SU-DHL-6 (cell line): ENCODE measurements around the gene ABTB2.

Experiments
- H2AFZ ChIP-seq: fragments of 200-600 bp; sonication (generic); 2 replicates; pipeline ENCODE4 v1.6.1; 2014; ENCODE audit warnings: low read depth, mild to moderate bottlenecking, moderate library complexity, mixed read lengths, antibody characterized with exemption, low read length; ENCODE audit not compliant: severe bottlenecking
- H3F3A ChIP-seq: fragments of 200-600 bp; shearing (Covaris generic); 2 replicates; pipeline ENCODE4 v1.6.0; 2016; ENCODE audit warnings: antibody characterized with exemption, mild to moderate bottlenecking; ENCODE audit not compliant: insufficient read depth
- H3K27ac ChIP-seq: fragments of 200-600 bp; sonication (generic); 2 replicates; pipeline ENCODE4 v1.5.1; 2016; ENCODE audit warnings: low read depth, mild to moderate bottlenecking, low read length, moderate library complexity, mixed read lengths
- H3K27me3 ChIP-seq: fragments of 200-600 bp; sonication (generic), shearing (Covaris generic); 2 replicates; pipeline ENCODE4 v1.6.0; 2014; ENCODE audit warnings: mild to moderate bottlenecking, low read length
- H3K36me3 ChIP-seq: fragments of 200-600 bp; sonication (generic); 2 replicates; pipeline ENCODE4 v1.6.1; 2014; ENCODE audit warnings: mild to moderate bottlenecking, low read length, mixed read lengths
- H3K4me2 ChIP-seq: fragments of 300-600, 200-600 bp; shearing (Covaris generic), sonication (generic); 2 replicates; pipeline ENCODE4 v1.6.0; 2014; ENCODE audit warnings: low read length, low read depth, mild to moderate bottlenecking; ENCODE audit not compliant: poor library complexity, severe bottlenecking
- H3K4me3 ChIP-seq: fragments of 200-600 bp; sonication (generic); 2 replicates; pipeline ENCODE4 v1.5.1; 2014; ENCODE audit warnings: antibody characterized with exemption, low read length, mild to moderate bottlenecking, mixed read lengths; ENCODE audit not compliant: insufficient read depth, poor library complexity, severe bottlenecking
- H3K79me2 ChIP-seq: fragments of 200-600 bp; sonication (generic); 2 replicates; pipeline ENCODE4 v1.6.1; 2014; ENCODE audit warnings: mild to moderate bottlenecking, low read length, moderate library complexity; ENCODE audit not compliant: insufficient read depth
- H3K9ac ChIP-seq: fragments of 200-600 bp; sonication (generic); 2 replicates; pipeline ENCODE4 v1.7.0; 2014; ENCODE audit warnings: mild to moderate bottlenecking, low read length
- H3K9me2 ChIP-seq: fragments of 200-600 bp; sonication (generic); replicated peaks from 2 replicates; pipeline ENCODE4 v1.6.1; 2014; ENCODE audit warnings: low read length; ENCODE audit not compliant: insufficient read depth
- H3K9me3 ChIP-seq: fragments of 200-600 bp; sonication (generic); 2 replicates; pipeline ENCODE4 v1.6.1; 2014; ENCODE audit warnings: low read length, mixed read lengths; ENCODE audit not compliant: insufficient read depth
- H4K20me1 ChIP-seq: fragments of 200-600 bp; sonication (generic); 2 replicates; pipeline ENCODE4 v1.6.1; 2014; ENCODE audit warnings: low read depth, mild to moderate bottlenecking, antibody characterized with exemption, low read length, moderate library complexity, mixed read lengths
- CTCF ChIP-seq: fragments of 200-600 bp; sonication (generic); IDR thresholded peaks from one replicate; pipeline ENCODE4 v1.5.1; 2017; ENCODE audit warnings: antibody characterized with exemption, mild to moderate bottlenecking, low read length, moderate library complexity; ENCODE audit not compliant: insufficient read depth, poor library complexity, severe bottlenecking
- EZH2phosphoT487 ChIP-seq: fragments of 200-600 bp; sonication (generic), shearing (Covaris generic); conservative IDR thresholded peaks from 2 replicates; pipeline ENCODE4 v1.6.1; 2018; ENCODE audit warnings: mild to moderate bottlenecking, antibody characterized with exemption, low read length, moderate library complexity, mixed read lengths

ABTB2 gene

GRCh38 chr11:34349882-34350281, 7.9 kb downstream of the ABTB2 start:
- H2AFZ ChIP-seq: no peak overlapping the region
- no peaks in the 10 kb centered on the region for H3F3A ChIP-seq
- H3K9me2 ChIP-seq: no peaks in the 10 kb centered on the region
- H3K79me2 ChIP-seq: no peaks in the 10 kb centered on the region
- H3K27me3 ChIP-seq: no peaks in the 10 kb centered on the region
- H3K4me3 ChIP-seq: no peak overlapping the region
- H3K4me2 ChIP-seq: no peak overlapping the region
- no peak overlapping the region for H3K9ac ChIP-seq
- H3K36me3 ChIP-seq: no peaks in the 10 kb centered on the region
- no peak overlapping the region for H3K27ac ChIP-seq
- TF ChIP-seq CTCF: no peak
- TF ChIP-seq EZH2phosphoT487: no peak
- no peaks in the 10 kb centered on the region for H3K9me3 ChIP-seq
- H4K20me1 ChIP-seq: no peaks in the 10 kb centered on the region

GRCh38 chr11:34348919-34349318, 8.9 kb downstream of the ABTB2 start:
- Histone ChIP-seq H3K9ac (no peak overlapping the region), H3K9me3 (no peaks in the 10 kb centered on the region), H3K4me3 (no peak overlapping the region), H3F3A (no peaks in the 10 kb centered on the region), H3K79me2 (no peaks in the 10 kb centered on the region), H2AFZ (no peak overlapping the region), H4K20me1 (no peaks in the 10 kb centered on the region), H3K36me3 (no peaks in the 10 kb centered on the region), H3K4me2 (no peak overlapping the region), H3K27ac (no peak overlapping the region), H3K27me3 (no peaks in the 10 kb centered on the region), H3K9me2 (no peaks in the 10 kb centered on the region)
- TF ChIP-seq EZH2phosphoT487 (no peak), CTCF (no peak)

- TF ChIP-seq EZH2phosphoT487: no peak
- no peak for TF ChIP-seq CTCF
- no peaks in the 10 kb centered on the region for H3K9me2 ChIP-seq
- no peaks in the 10 kb centered on the region for H4K20me1 ChIP-seq
- H3K27ac ChIP-seq: no peak overlapping the region
- no peak overlapping the region for H2AFZ ChIP-seq
- no peak overlapping the region for H3K4me2 ChIP-seq
- H3K27me3 ChIP-seq: no peaks in the 10 kb centered on the region
- H3K9me3 ChIP-seq: no peaks in the 10 kb centered on the region
- no peaks in the 10 kb centered on the region for H3K36me3 ChIP-seq
- H3K79me2 ChIP-seq: no peaks in the 10 kb centered on the region
- H3F3A ChIP-seq: no peaks in the 10 kb centered on the region
- no peak overlapping the region for H3K9ac ChIP-seq
- H3K4me3 ChIP-seq: no peak overlapping the region
These were observed 9.7 kb downstream of the ABTB2 start for GRCh38 chr11:34348096-34348495.
